Sigmoid colon (tissue), 7 donors: ENCODE results near the gene UCHL1. TPM values are rescaled to one million over a fixed set of nuclear protein-coding genes. Genes with fewer than 3 reads are reported as not detected.

Experiments used
- DNase-seq: peaks from one replicate; pipeline ENCODE4 v3.0.0-alpha.2; 2019
- H3K27ac ChIP-seq, 4 donors: fragments of 200-600 bp; sonication (generic); one replicate each; pipeline ENCODE4 v1.5.1; 2016 to 2019; ENCODE audit warnings: mild to moderate bottlenecking in 1 of 4
- H3K27me3 ChIP-seq, 3 donors: fragments of 200-600 bp; sonication (generic); one replicate each; pipeline ENCODE4 v1.5.1; 2019; ENCODE audit warnings: mild to moderate bottlenecking in 1 of 3
- H3K36me3 ChIP-seq, 4 donors: fragments of 200-600 bp; sonication (generic); one replicate each; pipeline ENCODE4 v1.5.1; 2016 to 2019
- H3K4me1 ChIP-seq, 4 donors: fragments of 200-600 bp; sonication (generic); one replicate each; pipeline ENCODE4 v1.5.1; 2017 to 2019
- H3K4me3 ChIP-seq, 4 donors: fragments of 200-600 bp; sonication (generic); one replicate each; pipeline ENCODE4 v1.5.1; 2017 to 2019; ENCODE audit warnings: mild to moderate bottlenecking in 2 of 4, moderate library complexity in 1 of 4
- H3K9me3 ChIP-seq, 4 donors: fragments of 200-600 bp in 3 of 4; sonication (generic) in 3 of 4; one replicate each; pipeline versions ENCODE4 v1.5.1 to v1.6.1; 2013 to 2019
- CTCF ChIP-seq, 4 experiments: fragments of 450-650 bp in 3 of 4; fragments of 200-600 bp in 1 of 4; IDR thresholded peaks; one replicate each; pipeline ENCODE4 v1.5.1; 2016 to 2019; ENCODE audit warnings: antibody characterized with exemption in 4 of 4, mild to moderate bottlenecking in 3 of 4, moderate library complexity in 2 of 4
- EP300 ChIP-seq, 4 donors: sonication (generic); formaldehyde crosslinking; IDR thresholded peaks; one replicate each; pipeline ENCODE4 v1.6.1; 2017; ENCODE audit warnings: antibody characterized with exemption in 4 of 4
- POLR2A ChIP-seq, 2 donors: fragments of 450-650 bp; IDR thresholded peaks; one replicate each; pipeline ENCODE4 v1.6.1; 2016; ENCODE audit warnings: antibody characterized with exemption in 2 of 2, mild to moderate bottlenecking in 2 of 2, moderate library complexity in 2 of 2
- POLR2AphosphoS5 ChIP-seq, 4 donors: sonication (generic); formaldehyde crosslinking; IDR thresholded peaks; one replicate each; pipeline ENCODE4 v1.6.1; 2017; ENCODE audit warnings: antibody characterized with exemption in 4 of 4
- WGBS, 2 donors: extraction: QIAGEN DNeasy Blood & Tissue Kit; methylation state at CpG; one replicate each; pipeline ENCODE4 v1.1.7; 2013; 5-methylcytosine and 5-hydroxymethylcytosine counted together
- intact Hi-C: fragments of 100-400 bp; cut with DNase I; formaldehyde crosslinking; loops from one replicate; pipeline ENCODE4 v1.15.1; 2023
- polyA plus RNA-seq, 3 donors: library from polyadenylated mRNA; stranded (reverse); fragments of 200-250 nt; gene quantifications; one replicate each; pipeline ENCODE4 v1.2.3, GENCODE V29; 2013
- total RNA-seq, 4 donors: library from RNA; depleted of rRNA; stranded (reverse); fragments of >200 nt; gene quantifications; one replicate each; pipeline ENCODE4 v1.1.0, GENCODE V29; 2016
- donor health status: healthy with polysubstance abuse.
- donor health status: Bipolar disorder and iron deficiency.
- donor health status: healthy.

UCHL1 gene
- total and polyA plus RNA-seq, 7 donors, result 11.4 to 247 (median 108) TPM; not detected in 1

GRCh38 chr4:41290479-41290878 lies 33.8 kb downstream of the UCHL1 start:
- Histone ChIP-seq H3K4me3 (no peak overlapping the region), H3K27ac (no peak overlapping the region), H3K9me3 (peaks cover 0 to 6% (median 0%) of the 10 kb centered on the region in 4 donors), H3K36me3 (no peaks in the 10 kb centered on the region), H3K4me1 (no peaks in the 10 kb centered on the region), H3K27me3 (no peaks in the 10 kb centered on the region)
- TF ChIP-seq EP300 (IDR thresholded peaks at IDR 0.05) (no peak), CTCF (IDR thresholded peaks at IDR 0.05) (no peak), POLR2A (IDR thresholded peaks at IDR 0.05) (no peak), POLR2AphosphoS5 (IDR thresholded peaks at IDR 0.05) (no peak)
- intact Hi-C loops, result no loop called here
- WGBS, 2 donors, result 45 to 71% methylated on average over 4 of the region's 4 CpGs
- DNase-seq, result no peak

GRCh38 chr4:41294445-41295062 lies 37.8 kb downstream of the UCHL1 start:
- Histone ChIP-seq H3K9me3 (peaks cover 0 to 6% (median 0%) of the 10 kb centered on the region in 4 donors), H3K27me3 (no peaks in the 10 kb centered on the region), H3K4me1 (no peaks in the 10 kb centered on the region), H3K27ac (no peak overlapping the region), H3K36me3 (no peaks in the 10 kb centered on the region), H3K4me3 (no peak overlapping the region)
- intact Hi-C loops, result no loop called here
- no peak for DNase-seq
- TF ChIP-seq CTCF (IDR thresholded peaks at IDR 0.05), result no peak
- WGBS, 2 donors, result 91 to 92% methylated on average over 7 of the region's 7 CpGs

GRCh38 chr4:41296995-41297394 lies 40.3 kb downstream of the UCHL1 start:
- no peak for TF ChIP-seq CTCF (IDR thresholded peaks at IDR 0.05)
- no peak for TF ChIP-seq EP300 (IDR thresholded peaks at IDR 0.05)
- no peak for TF ChIP-seq POLR2A (IDR thresholded peaks at IDR 0.05)
- no peak for TF ChIP-seq POLR2AphosphoS5 (IDR thresholded peaks at IDR 0.05)
- Histone ChIP-seq H3K36me3 (no peaks in the 10 kb centered on the region), H3K27me3 (no peaks in the 10 kb centered on the region), H3K4me3 (no peak overlapping the region), H3K27ac (no peak overlapping the region), H3K9me3 (peaks cover 0 to 6% (median 0%) of the 10 kb centered on the region in 4 donors), H3K4me1 (no peaks in the 10 kb centered on the region)
- WGBS, 2 donors, result 30 to 53% methylated on average over 1 of the region's 1 CpG
- intact Hi-C loops, result no loop called here
- DNase-seq, result no peak

GRCh38 chr4:41297832-41298231 lies 41.1 kb downstream of the UCHL1 start:
- H3K27ac ChIP-seq, result no peak overlapping the region
- H3K9me3 ChIP-seq, result peaks cover 0 to 6% (median 0%) of the 10 kb centered on the region in 4 donors
- DNase-seq, result no peak
- H3K4me1 ChIP-seq, result no peaks in the 10 kb centered on the region
- H3K36me3 ChIP-seq, result no peaks in the 10 kb centered on the region
- 24 to 27% methylated on average over 2 of the region's 2 CpGs for WGBS, 2 donors
- H3K27me3 ChIP-seq, result no peaks in the 10 kb centered on the region
- H3K4me3 ChIP-seq, result no peak overlapping the region
- intact Hi-C loops, result no loop called here
- no peak for TF ChIP-seq CTCF (IDR thresholded peaks at IDR 0.05)
- no peak for TF ChIP-seq EP300 (IDR thresholded peaks at IDR 0.05)
- no peak for TF ChIP-seq POLR2AphosphoS5 (IDR thresholded peaks at IDR 0.05)
- TF ChIP-seq POLR2A (IDR thresholded peaks at IDR 0.05), result no peak

GRCh38 chr4:41299486-41299885 lies 42.8 kb downstream of the UCHL1 start:
- Histone ChIP-seq H3K27me3 (no peaks in the 10 kb centered on the region), H3K36me3 (no peaks in the 10 kb centered on the region), H3K9me3 (peaks cover 0 to 2% (median 0%) of the 10 kb centered on the region in 4 donors), H3K27ac (no peak overlapping the region), H3K4me3 (no peak overlapping the region), H3K4me1 (no peaks in the 10 kb centered on the region)
- no peak for DNase-seq
- TF ChIP-seq POLR2AphosphoS5 (IDR thresholded peaks at IDR 0.05) (no peak), CTCF (IDR thresholded peaks at IDR 0.05) (no peak), EP300 (IDR thresholded peaks at IDR 0.05) (no peak), POLR2A (IDR thresholded peaks at IDR 0.05) (no peak)
- WGBS, 2 donors, result 30 to 75% methylated on average over 2 of the region's 2 CpGs
- intact Hi-C loops, result no loop called here
